Thyroid gland (tissue), 4 donors: ENCODE measurements around the gene ACVR2A.

ENCODE experiments used
- POLR2A ChIP-seq, 2 donors: fragments of 450-650 bp; IDR thresholded peaks; one replicate each; pipeline ENCODE4 v1.6.1; 2017; ENCODE audit warnings: antibody characterized with exemption in 2 of 2, mild to moderate bottlenecking in 2 of 2, moderate library complexity in 1 of 2
- TF ChIP-seq, protein P1 (sequence below), 6 experiments: fragments of 200-600 bp in 3 of 6; fragments of 450-650 bp in 3 of 6; sonication (generic) in 3 of 6; IDR thresholded peaks; one replicate each; pipeline ENCODE4 v1.5.1; 2016 to 2019; ENCODE audit warnings: antibody characterized with exemption in 6 of 6, mild to moderate bottlenecking in 2 of 6, inconsistent platforms in 1 of 6, moderate library complexity in 1 of 6

DNA sequence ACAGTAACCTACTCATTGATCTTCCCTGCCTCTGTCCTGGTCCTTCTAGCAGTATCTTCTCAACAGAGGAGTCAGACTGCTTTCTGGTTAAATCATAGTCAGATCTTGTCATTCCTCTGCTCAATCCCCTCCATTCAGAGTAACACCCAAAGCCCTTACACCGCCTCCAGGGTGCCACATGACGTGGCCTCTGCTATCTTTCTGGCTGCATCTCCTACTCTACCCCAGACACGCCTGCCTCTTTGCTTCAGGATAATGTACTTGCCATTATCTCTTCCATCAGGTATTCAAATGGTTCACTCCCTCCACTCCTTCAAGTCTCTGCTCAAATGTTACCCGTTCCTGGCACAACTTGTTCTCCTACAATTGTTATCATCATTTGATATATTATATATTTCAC is 36.3 kb upstream of the ACVR2A start:
- TF ChIP-seq, protein P1, sequence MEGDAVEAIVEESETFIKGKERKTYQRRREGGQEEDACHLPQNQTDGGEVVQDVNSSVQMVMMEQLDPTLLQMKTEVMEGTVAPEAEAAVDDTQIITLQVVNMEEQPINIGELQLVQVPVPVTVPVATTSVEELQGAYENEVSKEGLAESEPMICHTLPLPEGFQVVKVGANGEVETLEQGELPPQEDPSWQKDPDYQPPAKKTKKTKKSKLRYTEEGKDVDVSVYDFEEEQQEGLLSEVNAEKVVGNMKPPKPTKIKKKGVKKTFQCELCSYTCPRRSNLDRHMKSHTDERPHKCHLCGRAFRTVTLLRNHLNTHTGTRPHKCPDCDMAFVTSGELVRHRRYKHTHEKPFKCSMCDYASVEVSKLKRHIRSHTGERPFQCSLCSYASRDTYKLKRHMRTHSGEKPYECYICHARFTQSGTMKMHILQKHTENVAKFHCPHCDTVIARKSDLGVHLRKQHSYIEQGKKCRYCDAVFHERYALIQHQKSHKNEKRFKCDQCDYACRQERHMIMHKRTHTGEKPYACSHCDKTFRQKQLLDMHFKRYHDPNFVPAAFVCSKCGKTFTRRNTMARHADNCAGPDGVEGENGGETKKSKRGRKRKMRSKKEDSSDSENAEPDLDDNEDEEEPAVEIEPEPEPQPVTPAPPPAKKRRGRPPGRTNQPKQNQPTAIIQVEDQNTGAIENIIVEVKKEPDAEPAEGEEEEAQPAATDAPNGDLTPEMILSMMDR (IDR thresholded peaks at IDR 0.05), result no peak
- TF ChIP-seq POLR2A (IDR thresholded peaks at IDR 0.05), result no peak
